Stomach (tissue), 4 donors: ENCODE measurements around the gene SLIT1.

ENCODE experiments used
- CTCF ChIP-seq, 7 experiments: fragments of 450-650 bp in 4 of 7; fragments of 200-600 bp in 3 of 7; sonication (generic) in 3 of 7; IDR thresholded peaks; one replicate each; pipeline ENCODE4 v1.5.1; 2016 to 2019; ENCODE audit warnings: antibody characterized with exemption in 7 of 7, control low read depth in 2 of 7, mild to moderate bottlenecking in 1 of 7
- POLR2A ChIP-seq, 4 donors: fragments of 450-650 bp; IDR thresholded peaks; one replicate each; pipeline ENCODE4 v1.6.1; 2016; ENCODE audit warnings: antibody characterized with exemption in 4 of 4, control low read depth in 2 of 4, mild to moderate bottlenecking in 1 of 4, moderate library complexity in 1 of 4

GRCh38 chr10:97138174-97138573 lies 47.6 kb downstream of the SLIT1 start:
- TF ChIP-seq CTCF (IDR thresholded peaks at IDR 0.05) (no peak), POLR2A (IDR thresholded peaks at IDR 0.05) (no peak)
